KMS-11 (cell line): Measurements from ENCODE around the gene RBCK1.
A peak's percentile ranks its signal among the peaks of the same experiment; 100 is the strongest.

Experiments
- H2AFZ ChIP-seq: fragments of 200-600 bp; sonication (generic); 2 replicates; pipeline ENCODE4 v1.6.1; 2016; ENCODE audit warnings: antibody characterized with exemption, mixed run types, low read depth
- H3K27ac ChIP-seq: fragments of 200-600 bp; sonication (generic); 2 replicates; pipeline ENCODE4 v1.6.1; 2016; ENCODE audit warnings: mild to moderate bottlenecking, mixed run types
- H3K27me3 ChIP-seq: fragments of 200-600 bp; sonication (generic); 2 replicates; pipeline ENCODE4 v1.6.1; 2017; ENCODE audit warnings: mild to moderate bottlenecking, low read depth, mixed run types, moderate library complexity; ENCODE audit not compliant: insufficient read depth
- H3K36me3 ChIP-seq: fragments of 200-600 bp; sonication (generic); 2 replicates; pipeline ENCODE4 v1.6.1; 2017; ENCODE audit warnings: mild to moderate bottlenecking, mixed run types; ENCODE audit not compliant: insufficient read depth
- H3K4me1 ChIP-seq: fragments of 200-600 bp; sonication (generic); 2 replicates; pipeline ENCODE4 v1.6.1; 2016; ENCODE audit warnings: mild to moderate bottlenecking, low read depth, mixed run types; ENCODE audit not compliant: poor library complexity, severe bottlenecking
- H3K4me2 ChIP-seq: fragments of 200-600 bp; sonication (generic); 2 replicates; pipeline ENCODE4 v1.7.0; 2016; ENCODE audit warnings: mild to moderate bottlenecking, mixed run types
- H3K4me3 ChIP-seq: fragments of 200-600 bp; sonication (generic); IDR thresholded peaks from 2 replicates; pipeline ENCODE4 v1.6.1; 2017; ENCODE audit warnings: low read depth, low read length, mixed read lengths; ENCODE audit not compliant: insufficient read depth
- H3K79me2 ChIP-seq: fragments of 200-600 bp; sonication (generic); 2 replicates; pipeline ENCODE4 v1.6.1; 2016; ENCODE audit warnings: low read depth, mixed run types; ENCODE audit not compliant: insufficient read depth
- H3K9ac ChIP-seq: fragments of 200-600 bp; sonication (generic); 2 replicates; pipeline ENCODE4 v1.6.1; 2016; ENCODE audit warnings: mild to moderate bottlenecking, mixed run types
- H4K20me1 ChIP-seq: fragments of 200-600 bp; sonication (generic); 2 replicates; pipeline ENCODE4 v1.6.1; 2016; ENCODE audit warnings: mild to moderate bottlenecking, mixed run types; ENCODE audit not compliant: insufficient read depth
- CTCF ChIP-seq: fragments of 200-600 bp; sonication (generic); conservative IDR thresholded peaks from 2 replicates; pipeline ENCODE4 v1.6.1; 2017; ENCODE audit warnings: low read depth, mild to moderate bottlenecking, antibody characterized with exemption, low read length, moderate library complexity, mixed read lengths

RBCK1 gene

DNA sequence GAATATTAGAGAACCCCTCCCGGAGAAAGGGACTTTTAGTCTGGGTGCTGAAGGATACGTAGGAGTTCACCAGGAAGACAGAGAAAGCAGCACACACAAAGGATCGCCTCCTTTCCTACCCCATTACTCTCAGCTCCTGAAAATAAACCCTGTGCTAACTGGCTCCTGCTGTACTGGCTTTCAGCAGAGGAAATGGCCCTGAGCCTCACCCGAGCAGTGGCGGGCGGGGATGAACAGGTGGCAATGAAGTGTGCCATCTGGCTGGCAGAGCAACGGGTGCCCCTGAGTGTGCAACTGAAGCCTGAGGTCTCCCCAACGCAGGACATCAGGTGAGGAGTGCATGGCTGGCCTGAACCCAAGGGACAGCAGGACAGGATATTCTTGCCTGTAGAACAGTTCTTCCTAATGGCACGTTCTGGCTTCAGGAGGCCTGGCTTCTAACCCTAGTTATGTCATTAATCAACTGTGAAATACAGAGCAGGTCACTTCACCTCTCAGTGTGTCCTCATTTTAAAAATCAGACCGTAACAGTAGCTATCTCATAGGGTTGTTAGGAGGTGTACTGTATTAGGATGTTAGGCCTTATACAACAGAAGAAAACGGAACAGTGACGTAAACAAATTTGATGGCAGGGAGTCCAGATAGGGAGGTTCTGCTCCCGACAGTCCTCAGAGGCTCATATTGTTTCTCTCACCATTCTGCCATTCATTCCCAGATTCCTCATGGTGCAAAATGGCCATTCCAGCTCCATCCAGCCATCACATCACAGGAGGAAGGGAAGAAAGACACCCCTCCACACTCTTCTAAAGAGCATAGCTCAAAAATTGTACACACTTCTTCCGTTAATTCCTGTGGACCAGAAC lies 1.8 kb downstream of the RBCK1 start:
- Histone ChIP-seq H3K79me2 (peaks cover 10% of the 10 kb centered on the region; the same call in 1 of the 2 replicates), H3K9ac (no peak overlapping the region), H4K20me1 (no peaks in the 10 kb centered on the region), H3K27ac (no peak overlapping the region), H2AFZ (no peak overlapping the region), H3K4me2 (peak overlapping the region; percentile 80; the same call in 1 of the 2 replicates), H3K27me3 (no peaks in the 10 kb centered on the region), H3K4me3 (no peak overlapping the region), H3K4me1 (peaks cover 29% of the 10 kb centered on the region), H3K36me3 (no peaks in the 10 kb centered on the region)
- no peak for TF ChIP-seq CTCF

DNA sequence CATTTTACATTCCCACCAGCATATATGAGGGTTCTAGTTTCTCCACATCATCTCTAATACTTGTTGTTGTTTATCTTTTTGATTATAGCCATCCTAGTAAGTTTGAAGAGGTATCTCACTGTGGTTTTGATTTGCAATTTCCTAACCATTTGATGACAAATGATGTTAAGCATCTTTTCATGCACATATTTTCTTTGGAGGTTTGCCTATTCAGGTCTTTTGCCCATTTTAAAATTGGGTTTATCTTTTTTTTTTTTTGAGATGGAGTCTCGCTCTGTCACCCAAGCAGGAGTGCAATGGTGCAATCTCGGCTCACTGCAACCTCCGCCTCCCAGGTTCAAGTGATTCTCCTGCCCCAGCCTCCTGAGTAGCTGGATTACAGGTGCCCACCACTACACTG lies 4.0 kb downstream of the RBCK1 start:
- Histone ChIP-seq H3K4me3 (no peak overlapping the region), H3K36me3 (no peaks in the 10 kb centered on the region), H3K27ac (no peak overlapping the region), H3K79me2 (peaks cover 10% of the 10 kb centered on the region; the same call in 1 of the 2 replicates), H3K4me2 (no peak overlapping the region), H3K4me1 (peaks cover 12% of the 10 kb centered on the region), H3K9ac (no peak overlapping the region), H3K27me3 (no peaks in the 10 kb centered on the region), H2AFZ (no peak overlapping the region), H4K20me1 (no peaks in the 10 kb centered on the region)
- no peak for TF ChIP-seq CTCF

DNA sequence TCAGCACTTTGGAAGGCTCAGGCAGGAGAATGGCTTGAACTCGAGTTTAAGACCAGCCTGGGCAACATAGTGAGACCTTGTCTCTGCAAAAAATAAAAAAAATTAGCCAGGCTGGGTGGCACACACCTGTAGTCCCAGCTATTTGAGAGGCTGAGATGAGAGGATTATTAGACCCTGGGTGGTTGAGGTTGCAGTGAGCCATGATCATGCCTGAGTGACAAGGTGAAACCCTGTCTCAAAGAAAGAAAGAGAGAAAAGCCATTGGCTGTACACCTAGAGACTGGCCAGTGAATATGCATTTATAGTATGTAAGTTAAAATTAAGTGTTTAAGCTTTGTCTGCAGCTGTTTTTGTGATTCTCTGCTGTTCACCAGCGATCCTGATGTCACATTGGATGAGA lies 6.1 kb downstream of the RBCK1 start:
- Histone ChIP-seq H3K79me2 (peaks cover 4% of the 10 kb centered on the region; the same call in 1 of the 2 replicates), H3K36me3 (no peaks in the 10 kb centered on the region), H3K4me1 (peaks cover 14% of the 10 kb centered on the region), H3K9ac (no peak overlapping the region), H3K27ac (no peak overlapping the region), H4K20me1 (no peaks in the 10 kb centered on the region), H2AFZ (no peak overlapping the region), H3K4me3 (no peak overlapping the region), H3K4me2 (no peak overlapping the region), H3K27me3 (no peaks in the 10 kb centered on the region)
- TF ChIP-seq CTCF, result no peak

- no peak overlapping the region for H3K4me3 ChIP-seq
- H3K79me2 ChIP-seq, result no peaks in the 10 kb centered on the region
- TF ChIP-seq CTCF, result no peak
- H3K36me3 ChIP-seq, result no peaks in the 10 kb centered on the region
- no peaks in the 10 kb centered on the region for H4K20me1 ChIP-seq
- H3K4me2 ChIP-seq, result no peak overlapping the region
- H2AFZ ChIP-seq, result no peak overlapping the region
- H3K4me1 ChIP-seq, result peaks cover 9% of the 10 kb centered on the region
- no peak overlapping the region for H3K9ac ChIP-seq
- H3K27ac ChIP-seq, result no peak overlapping the region
- no peaks in the 10 kb centered on the region for H3K27me3 ChIP-seq
Measured at GRCh38 chr20:415820-416322, 7.8 kb downstream of the RBCK1 start.
